K562 (cell line): Measurements from ENCODE around the gene UBL3. TPM values are rescaled to one million over a fixed set of nuclear protein-coding genes. Genes with fewer than 3 reads are reported as not detected.

Source experiments
- KDM4B ChIP-seq, 2 experiments: fragments of 450-650 bp in 1 of 2; sonication (generic) in 1 of 2; IDR thresholded peaks; 2 replicates each; pipeline ENCODE4 v1.6.1; 2016 to 2017; ENCODE audit warnings: borderline replicate concordance in 2 of 2, antibody characterized with exemption in 1 of 2, low read depth in 1 of 2, mild to moderate bottlenecking in 1 of 2
- MIER1 ChIP-seq: fragments of 450-650 bp; IDR thresholded peaks from 2 replicates; pipeline ENCODE4 v1.6.1; 2016; ENCODE audit warnings: antibody characterized with exemption, mild to moderate bottlenecking, low read depth
- USF1 ChIP-seq: sonication (generic); formaldehyde crosslinking; IDR thresholded peaks from 2 replicates; pipeline ENCODE4 v1.9.0; 2022; ENCODE audit warnings: mild to moderate bottlenecking, missing genetic modification reagents
- polyA plus RNA-seq, 8 experiments: library from polyadenylated mRNA; depleted of rRNA in 4 of 8; stranded (reverse) in 5 of 8; unstranded in 3 of 8; fragments of >200 nt; fragmentation: Nextera tagmentation in 2 of 8; fragmentation: Illumina TruSeq in 1 of 8; extraction: Ambion mirVana in 2 of 8; extraction: Trizol in 1 of 8; gene quantifications; 2 replicates each; pipeline versions ENCODE4 v1.2.1 to v1.2.3, GENCODE V29; 2011 to 2014; ENCODE audit warnings: inconsistent platforms in 1 of 8, missing spikeins in 1 of 8
- total RNA-seq, 7 experiments: library from RNA; depleted of rRNA in 6 of 7; stranded (reverse); fragments of >200 nt in 6 of 7; fragmentation: Illumina TruSeq in 2 of 7; extraction: Trizol in 2 of 7; gene quantifications; 2 replicates each; pipeline versions ENCODE4 v1.2.1 to v1.2.3, GENCODE V29; 2011 to 2021; ENCODE audit warnings: low replicate concordance in 1 of 7
- TF ChIP-seq, protein P1 (sequence below), 2 experiments: fragments of 450-650 bp; formaldehyde crosslinking in 1 of 2; IDR thresholded peaks; 2 replicates each; pipeline versions ENCODE4 v1.4.0 to v1.6.1; 2014 to 2020; ENCODE audit warnings: mild to moderate bottlenecking in 2 of 2, borderline replicate concordance in 1 of 2, low read depth in 1 of 2

Gene UBL3
- total and polyA plus RNA-seq, 9 of the 15 experiments (the other 6 are each of a cell fraction or from before 2014, with no cell fraction given) = 0.64 to 2.4 (median 1.8) TPM

DNA sequence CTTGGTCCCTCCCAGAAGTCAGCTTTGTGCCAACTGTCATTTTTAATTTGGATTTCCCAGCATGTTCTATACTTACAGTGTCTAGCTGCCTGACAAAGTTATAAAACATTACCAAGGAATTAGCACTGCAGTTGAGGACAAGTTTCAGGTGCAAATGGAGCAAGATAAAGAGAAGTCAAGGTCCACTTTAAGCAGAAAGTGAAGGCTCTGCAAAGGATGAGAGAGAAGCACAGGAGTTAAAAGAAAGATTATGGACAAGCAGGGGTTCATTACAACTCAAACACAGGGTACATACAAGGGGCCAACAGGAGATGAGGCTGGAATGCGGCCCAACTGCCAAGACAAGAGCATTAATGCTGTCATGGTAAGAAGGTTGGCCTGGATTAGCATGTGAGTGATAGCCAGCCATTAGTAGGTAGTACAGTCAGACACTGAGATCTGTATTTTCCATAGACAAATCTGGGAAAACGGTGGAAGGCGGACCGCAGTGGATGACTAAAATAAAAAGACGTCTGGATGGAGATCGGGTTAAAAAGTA is 17.6 kb downstream of the UBL3 start (continued):
- TF ChIP-seq, protein P1, sequence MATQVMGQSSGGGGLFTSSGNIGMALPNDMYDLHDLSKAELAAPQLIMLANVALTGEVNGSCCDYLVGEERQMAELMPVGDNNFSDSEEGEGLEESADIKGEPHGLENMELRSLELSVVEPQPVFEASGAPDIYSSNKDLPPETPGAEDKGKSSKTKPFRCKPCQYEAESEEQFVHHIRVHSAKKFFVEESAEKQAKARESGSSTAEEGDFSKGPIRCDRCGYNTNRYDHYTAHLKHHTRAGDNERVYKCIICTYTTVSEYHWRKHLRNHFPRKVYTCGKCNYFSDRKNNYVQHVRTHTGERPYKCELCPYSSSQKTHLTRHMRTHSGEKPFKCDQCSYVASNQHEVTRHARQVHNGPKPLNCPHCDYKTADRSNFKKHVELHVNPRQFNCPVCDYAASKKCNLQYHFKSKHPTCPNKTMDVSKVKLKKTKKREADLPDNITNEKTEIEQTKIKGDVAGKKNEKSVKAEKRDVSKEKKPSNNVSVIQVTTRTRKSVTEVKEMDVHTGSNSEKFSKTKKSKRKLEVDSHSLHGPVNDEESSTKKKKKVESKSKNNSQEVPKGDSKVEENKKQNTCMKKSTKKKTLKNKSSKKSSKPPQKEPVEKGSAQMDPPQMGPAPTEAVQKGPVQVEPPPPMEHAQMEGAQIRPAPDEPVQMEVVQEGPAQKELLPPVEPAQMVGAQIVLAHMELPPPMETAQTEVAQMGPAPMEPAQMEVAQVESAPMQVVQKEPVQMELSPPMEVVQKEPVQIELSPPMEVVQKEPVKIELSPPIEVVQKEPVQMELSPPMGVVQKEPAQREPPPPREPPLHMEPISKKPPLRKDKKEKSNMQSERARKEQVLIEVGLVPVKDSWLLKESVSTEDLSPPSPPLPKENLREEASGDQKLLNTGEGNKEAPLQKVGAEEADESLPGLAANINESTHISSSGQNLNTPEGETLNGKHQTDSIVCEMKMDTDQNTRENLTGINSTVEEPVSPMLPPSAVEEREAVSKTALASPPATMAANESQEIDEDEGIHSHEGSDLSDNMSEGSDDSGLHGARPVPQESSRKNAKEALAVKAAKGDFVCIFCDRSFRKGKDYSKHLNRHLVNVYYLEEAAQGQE (IDR thresholded peaks at IDR 0.05; ENCODE audit: borderline replicate concordance) = no peak
- TF ChIP-seq, protein P1 (CRISPR knock-in tag; IDR thresholded peaks at IDR 0.05; ENCODE audit: low read depth) = no peak
- TF ChIP-seq KDM4B (IDR thresholded peaks at IDR 0.05; ENCODE audit: borderline replicate concordance in 2 of 2, low read depth in 1 of 2) = no peak
- no peak for TF ChIP-seq USF1
- TF ChIP-seq MIER1 = no peak
